ENCODE results near the gene SH2D2A. TPM values are rescaled to one million over a fixed set of nuclear protein-coding genes. Genes with fewer than 3 reads are reported as not detected.

SH2D2A gene
- total and polyA plus RNA-seq, 9 of the 15 experiments (the other 6 are each of a cell fraction or from before 2014, with no cell fraction given): 0.89 to 33.6 (median 6.9) TPM

- TF ChIP-seq MGA (IDR thresholded peaks at IDR 0.05): no peak
- peak; percentile 81 for TF ChIP-seq ZBTB8A (IDR thresholded peaks at IDR 0.05; ENCODE audit: partially characterized antibody)
- TF ChIP-seq NR1H2 (CRISPR knock-in tag; IDR thresholded peaks at IDR 0.05): no peak
- peak; percentile 59; the same call in 1 of the 2 replicates for TF ChIP-seq TRIM28 (IDR thresholded peaks at IDR 0.05)
- TF ChIP-seq PHB (CRISPR knock-in tag; IDR thresholded peaks at IDR 0.05): no peak
- TF ChIP-seq ZMIZ1 (IDR thresholded peaks at IDR 0.05; ENCODE audit: low read depth in 2 of 2, low read length in 2 of 2): 0 out of 4 replicates have a peak, but pooled peaks have one; percentile 55 to 57
- no peak; the same call in 1 of the 2 replicates for TF ChIP-seq ZFP91 (CRISPR knock-in tag; IDR thresholded peaks at IDR 0.05)
- TF ChIP-seq ZNF449 (CRISPR knock-in tag; IDR thresholded peaks at IDR 0.05): no peak
Measured at GRCh38 chr1:156767101-156767878, 49.4 kb downstream of the SH2D2A start, which contains the start of gene PRCC (continued).

All from K562 (cell line).